C4-2B (cell line): Measurements from ENCODE around the gene TWSG1.
"Not testable (repeated sequence)": the region's sequence is repeated elsewhere in the genome, so short reads cannot be mapped to it uniquely, and the experiment has no call there.

Experiments used
- H3K27ac ChIP-seq: fragments of 450-650 bp; 2 replicates; pipeline ENCODE4 v1.5.1; 2017
- ZFX ChIP-seq: fragments of 450-650 bp; IDR thresholded peaks from 2 replicates; pipeline ENCODE4 v1.6.1; 2017
- TF ChIP-seq, protein P1 (sequence below): fragments of 450-650 bp; conservative IDR thresholded peaks from 2 replicates; pipeline ENCODE4 v1.5.1; 2017; ENCODE audit warnings: mild to moderate bottlenecking

The TWSG1 gene

DNA sequence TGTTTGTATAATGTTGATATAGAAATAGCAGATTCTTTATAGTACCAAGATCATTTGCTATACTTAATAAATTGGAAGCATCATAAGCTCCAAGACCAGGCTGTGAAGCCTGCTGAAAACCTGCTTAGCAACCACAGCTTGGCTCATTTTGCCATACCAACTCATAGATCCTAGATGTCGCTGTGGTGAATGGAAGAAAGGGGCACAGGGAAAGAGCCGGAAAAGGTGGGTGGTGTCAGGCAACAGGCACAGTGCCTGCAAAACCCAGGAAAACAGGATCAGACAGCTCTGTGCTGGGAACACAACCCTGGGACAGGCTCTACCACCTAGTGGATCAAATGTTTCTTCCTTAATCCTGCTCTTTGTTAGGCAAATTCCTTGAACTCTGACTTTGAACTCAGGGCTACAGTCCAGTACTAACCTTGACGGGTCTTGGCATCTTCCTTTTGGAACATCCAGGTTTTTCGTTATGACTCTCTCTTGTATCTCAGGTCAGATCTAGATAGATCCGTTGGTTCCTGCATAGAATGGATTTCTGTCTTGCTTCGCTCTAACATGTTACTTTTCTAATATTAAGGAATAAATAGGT, 31.6 kb downstream of the TWSG1 start:
- no peak overlapping the region for H3K27ac ChIP-seq
- TF ChIP-seq ZFX: no peak
- TF ChIP-seq, protein P1, sequence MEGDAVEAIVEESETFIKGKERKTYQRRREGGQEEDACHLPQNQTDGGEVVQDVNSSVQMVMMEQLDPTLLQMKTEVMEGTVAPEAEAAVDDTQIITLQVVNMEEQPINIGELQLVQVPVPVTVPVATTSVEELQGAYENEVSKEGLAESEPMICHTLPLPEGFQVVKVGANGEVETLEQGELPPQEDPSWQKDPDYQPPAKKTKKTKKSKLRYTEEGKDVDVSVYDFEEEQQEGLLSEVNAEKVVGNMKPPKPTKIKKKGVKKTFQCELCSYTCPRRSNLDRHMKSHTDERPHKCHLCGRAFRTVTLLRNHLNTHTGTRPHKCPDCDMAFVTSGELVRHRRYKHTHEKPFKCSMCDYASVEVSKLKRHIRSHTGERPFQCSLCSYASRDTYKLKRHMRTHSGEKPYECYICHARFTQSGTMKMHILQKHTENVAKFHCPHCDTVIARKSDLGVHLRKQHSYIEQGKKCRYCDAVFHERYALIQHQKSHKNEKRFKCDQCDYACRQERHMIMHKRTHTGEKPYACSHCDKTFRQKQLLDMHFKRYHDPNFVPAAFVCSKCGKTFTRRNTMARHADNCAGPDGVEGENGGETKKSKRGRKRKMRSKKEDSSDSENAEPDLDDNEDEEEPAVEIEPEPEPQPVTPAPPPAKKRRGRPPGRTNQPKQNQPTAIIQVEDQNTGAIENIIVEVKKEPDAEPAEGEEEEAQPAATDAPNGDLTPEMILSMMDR: peak; percentile 89

DNA sequence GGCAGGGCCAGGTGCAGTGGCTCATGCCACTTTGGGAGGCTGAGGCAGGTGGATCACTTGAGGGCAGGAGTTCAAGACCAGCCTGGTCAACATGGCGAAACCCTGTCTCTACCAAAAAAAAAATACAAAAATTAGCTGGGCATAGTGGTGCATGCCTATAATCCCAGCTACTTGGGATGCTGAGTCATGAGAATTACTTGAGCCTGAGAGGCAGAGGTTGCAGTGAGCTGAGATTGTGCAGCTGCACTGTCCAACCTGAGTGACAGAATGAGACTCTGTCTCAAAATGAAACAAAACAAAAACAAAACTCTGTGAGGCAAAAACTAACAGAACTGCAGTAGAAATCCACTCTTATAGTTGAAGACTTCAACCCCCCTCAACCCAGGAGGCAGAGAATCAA, 38.7 kb downstream of the TWSG1 start:
- H3K27ac ChIP-seq: not testable (repeated sequence)

DNA sequence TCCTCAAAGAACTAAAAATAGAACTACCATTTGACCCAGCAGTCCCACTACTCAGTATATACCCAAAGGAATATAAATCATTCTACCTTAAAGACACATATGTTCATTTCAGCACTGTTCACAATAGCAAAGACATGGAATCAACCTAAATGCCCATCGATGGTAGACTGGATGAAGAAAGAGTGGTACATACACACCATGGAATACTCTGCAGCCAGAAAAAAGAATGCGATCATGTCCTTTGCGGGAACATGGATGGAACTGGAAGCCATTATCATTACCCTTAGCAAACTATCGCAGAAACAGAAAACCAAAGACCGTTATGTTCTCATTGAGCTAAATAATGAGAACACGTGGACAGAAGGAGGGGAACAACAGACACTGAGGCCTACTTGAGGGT, 44.5 kb downstream of the TWSG1 start:
- TF ChIP-seq, protein P1: no peak
- no peak for TF ChIP-seq ZFX
- H3K27ac ChIP-seq: no peak overlapping the region

DNA sequence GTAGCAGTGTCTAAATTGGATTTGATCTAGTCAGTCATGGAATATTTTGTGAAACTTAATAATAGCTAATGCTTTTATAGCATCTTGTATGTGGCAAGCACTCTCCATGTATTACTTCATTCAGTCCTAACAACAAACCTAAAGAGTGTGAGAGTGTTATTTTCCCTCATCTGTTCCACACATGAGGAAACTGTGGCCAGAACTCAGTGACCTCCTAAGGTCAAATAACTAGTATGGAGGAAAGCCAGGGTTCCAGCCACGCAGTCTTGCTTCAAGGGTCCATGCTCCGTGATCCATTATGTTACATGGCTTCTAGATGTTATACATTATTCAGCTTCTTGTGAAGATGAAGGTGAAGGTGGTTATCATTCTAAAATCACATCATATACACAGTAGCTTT, 45.5 kb downstream of the TWSG1 start:
- H3K27ac ChIP-seq: no peak overlapping the region

DNA sequence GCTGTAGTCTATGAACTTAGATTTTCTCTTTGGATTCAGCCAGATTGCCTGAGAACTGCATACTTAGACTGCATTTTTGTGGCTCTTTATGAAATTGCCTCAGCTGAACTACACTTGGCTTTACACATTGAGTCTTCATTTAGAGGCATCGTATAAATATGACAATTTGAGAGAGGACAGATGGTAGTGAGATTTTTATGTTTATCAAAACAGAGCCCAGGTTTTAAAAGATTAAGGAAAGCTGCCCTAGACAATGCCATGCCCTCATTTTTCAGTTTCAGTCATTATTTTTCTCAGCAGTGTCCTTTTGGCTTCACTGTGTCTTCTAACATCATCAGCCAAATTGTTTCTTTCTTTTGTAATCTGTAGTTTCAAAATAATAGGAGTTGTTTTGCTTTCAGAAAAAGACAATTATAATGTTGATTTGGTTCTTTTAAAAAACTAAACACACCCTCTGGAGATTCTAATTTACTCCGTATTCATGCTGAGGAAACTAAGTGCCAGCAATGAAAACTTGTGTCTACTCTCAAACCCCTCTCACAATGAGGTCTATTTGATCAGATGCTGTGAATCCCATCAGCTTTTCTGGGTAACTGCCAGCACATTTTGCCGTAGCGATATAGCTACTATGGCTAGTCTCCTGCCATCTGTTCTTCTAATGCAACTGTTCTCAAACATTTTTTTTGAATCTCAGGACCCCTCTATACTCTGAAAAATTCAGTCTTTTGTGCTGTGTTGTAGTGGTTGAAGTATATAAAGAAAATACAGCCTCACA, 46.2 kb downstream of the TWSG1 start:
- no peak for TF ChIP-seq ZFX
- TF ChIP-seq, protein P1: no peak
- no peak overlapping the region for H3K27ac ChIP-seq

More for the DNA sequence above, 45.5 kb downstream of the TWSG1 start:
- TF ChIP-seq, protein P1: no peak
- TF ChIP-seq ZFX: no peak

DNA sequence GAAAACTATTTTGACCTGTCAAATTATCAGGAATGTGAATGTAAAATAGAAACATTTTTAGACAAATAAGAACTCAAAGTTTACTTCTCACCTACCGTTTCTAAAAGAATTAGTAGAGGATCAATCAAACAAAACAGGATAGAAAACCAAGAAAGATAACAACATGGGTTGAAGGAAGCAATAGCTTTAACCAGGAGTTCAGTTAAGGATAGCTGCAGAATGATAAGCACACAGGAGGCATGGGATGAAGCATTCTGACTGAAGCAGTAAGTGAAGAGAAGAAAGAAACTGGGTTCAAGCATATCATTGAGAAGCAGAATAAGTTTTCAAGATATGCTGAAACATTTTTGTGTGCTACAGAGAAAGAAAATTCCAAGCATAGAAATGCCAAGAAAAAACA, 52.3 kb downstream of the TWSG1 start:
- TF ChIP-seq, protein P1: no peak
- TF ChIP-seq ZFX: no peak
- no peak overlapping the region for H3K27ac ChIP-seq

DNA sequence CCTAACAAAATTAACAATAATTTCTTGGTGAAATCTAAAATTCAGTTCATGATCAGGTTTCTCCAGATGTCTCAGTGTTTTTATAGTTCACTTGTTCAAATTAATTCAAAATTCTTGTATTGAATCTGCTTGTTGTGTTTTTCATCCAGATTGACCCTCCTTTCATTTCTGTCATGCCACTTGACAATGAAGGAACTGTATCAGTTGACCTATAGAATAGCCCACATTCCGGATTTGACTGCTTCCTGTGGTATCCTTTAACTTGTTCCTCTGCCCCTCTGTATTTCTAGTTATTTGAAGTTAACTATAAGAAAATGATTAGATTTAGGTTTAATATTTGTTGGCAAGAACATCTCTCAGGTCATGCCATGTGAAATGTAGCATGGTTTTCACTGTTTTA, 53.3 kb downstream of the TWSG1 start:
- H3K27ac ChIP-seq: no peak overlapping the region
- TF ChIP-seq, protein P1: no peak
- TF ChIP-seq ZFX: no peak

DNA sequence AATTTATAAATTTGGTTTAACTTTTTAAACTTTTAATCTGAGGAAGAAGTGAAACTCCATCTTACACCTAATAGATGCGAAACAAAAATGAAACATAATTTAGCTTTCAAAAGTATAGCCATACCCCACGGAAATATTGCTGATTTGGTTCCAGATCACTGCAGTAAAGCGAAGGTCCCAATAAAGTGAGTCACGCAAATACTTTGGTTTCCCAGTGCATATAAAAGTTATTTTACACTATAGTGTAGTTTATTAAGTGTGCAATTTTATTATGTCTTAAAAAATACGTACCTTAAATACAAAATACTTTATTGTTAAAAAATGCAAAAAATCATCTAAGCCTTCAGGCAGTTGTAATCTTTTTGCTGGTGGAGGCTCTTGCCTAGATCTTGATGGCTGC, 55.1 kb downstream of the TWSG1 start:
- no peak overlapping the region for H3K27ac ChIP-seq
- no peak for TF ChIP-seq ZFX
- TF ChIP-seq, protein P1: no peak
